Activated T-cell treated with anti-CD3 and anti-CD28 coated beads for 1 hour (primary cell): ENCODE data around the gene DIPK2A.

ENCODE experiments used
- DNase-seq: peaks from one replicate; pipeline ENCODE4 v3.0.0-alpha.2; 2020; ENCODE audit warnings: low read depth

DIPK2A gene

GRCh38 chr3:143971359-143972154, at the start of gene DIPK2A:
TSS of gene DIPK2A (plus strand) at chr3:143971823. CDS start at chr3:143972333, 510 bp downstream.
- peak; percentile 95 for DNase-seq

- DNase-seq = no peak
These were observed 46.9 kb upstream of the DIPK2A start for GRCh38 chr3:143924522-143925285.

- no peak for DNase-seq
These were observed 43.6 kb upstream of the DIPK2A start for GRCh38 chr3:143928056-143928455.

- no peak for DNase-seq
These were observed 42.9 kb upstream of the DIPK2A start for GRCh38 chr3:143928541-143929255.

GRCh38 chr3:143934791-143935190, 36.8 kb upstream of the DIPK2A start:
- no peak for DNase-seq

GRCh38 chr3:143935678-143936077, 35.9 kb upstream of the DIPK2A start:
- DNase-seq = no peak

- no peak for DNase-seq
These were observed 20.8 kb upstream of the DIPK2A start for GRCh38 chr3:143950810-143951209.

- DNase-seq = peak; percentile 6
These were observed 20.2 kb upstream of the DIPK2A start for GRCh38 chr3:143951351-143951971.

GRCh38 chr3:143952569-143953072, 19.0 kb upstream of the DIPK2A start:
- no peak for DNase-seq

- no peak for DNase-seq
These were observed 16.5 kb upstream of the DIPK2A start for GRCh38 chr3:143955113-143955512.

- no peak for DNase-seq
These were observed 14.8 kb upstream of the DIPK2A start for GRCh38 chr3:143956838-143957237.

- DNase-seq = no peak
These were observed 14.2 kb upstream of the DIPK2A start for GRCh38 chr3:143957453-143957852.

GRCh38 chr3:143958966-143959365, 12.7 kb upstream of the DIPK2A start:
- DNase-seq = no peak

- no peak for DNase-seq
These were observed 10.3 kb upstream of the DIPK2A start for GRCh38 chr3:143961342-143961741.

- no peak for DNase-seq
These were observed 7.7 kb upstream of the DIPK2A start for GRCh38 chr3:143963946-143964345.

- peak; percentile 26 for DNase-seq
These were observed 757 bp upstream of the DIPK2A start for GRCh38 chr3:143970773-143971358.

GRCh38 chr3:143972155-143972504, 507 bp downstream of the DIPK2A start:
- DNase-seq = no peak

GRCh38 chr3:143972505-143973258, 1.1 kb downstream of the DIPK2A start:
- peak; percentile 49 for DNase-seq

GRCh38 chr3:143973259-143974021, 1.8 kb downstream of the DIPK2A start:
- no peak for DNase-seq
